GM12878 (cell line): ENCODE measurements around the gene BMP8B. TPM values are rescaled to one million over a fixed set of nuclear protein-coding genes. Genes with fewer than 3 reads are reported as not detected.

ENCODE experiments used
- ATAC-seq: fragments of 200-7000 bp; cut with Tn5 transposase; 3 replicates; pipeline ENCODE4 v1.9.1; 2020; ENCODE audit warnings: mild to moderate bottlenecking, moderate library complexity
- BruUV-seq: library from RNA; stranded (reverse); fragments of 400-500 nt; replicated peaks from 2 replicates; lab custom pipeline; 2021; lab: Mats Ljungman, UMichigan
- CTCF ChIA-PET: fragments of 300-600 bp; sonication (Branson Sonifier 250); formaldehyde crosslinking; extraction: SDS; loops from one replicate; lab custom pipeline; 2021; ENCODE audit warnings: inconsistent platforms; lab: Yijun Ruan, JAX
- POLR2A ChIA-PET: fragments of 350-600 bp; formaldehyde crosslinking; extraction: SDS; loops from one replicate; lab custom pipeline; 2021; ENCODE audit warnings: inconsistent platforms; lab: Charles Lee
- RAD21 ChIA-PET: fragments of 300-600 bp; sonication (Branson Sonifier 250); formaldehyde crosslinking; loops from one replicate; lab custom pipeline; 2023; ENCODE audit warnings: antibody characterized with exemption; ENCODE audit not compliant: unreplicated experiment; lab: Charles Lee
- SMC1A ChIA-PET: fragments of 300-600 bp; sonication (Branson Sonifier 250); formaldehyde crosslinking; loops from one replicate; lab custom pipeline; 2023; ENCODE audit not compliant: unreplicated experiment, uncharacterized antibody; lab: Charles Lee
- DNase-seq: peaks from one replicate; pipeline ENCODE4 v3.0.0-alpha.2; 2011; ENCODE audit warnings: low read depth, low spot score
- FAIRE-seq: peaks from 3 replicates; lab custom pipeline; 2011; peaks lifted over from hg19 to GRCh38; lab: Jason Lieb, UNC
- H2AFZ ChIP-seq: 2 replicates; pipeline ENCODE4 v1.6.0; 2011; ENCODE audit warnings: low read depth, low read length, control low read depth; ENCODE audit not compliant: control insufficient read depth
- H3K27ac ChIP-seq: 2 replicates; pipeline ENCODE4 v1.5.1; 2011; ENCODE audit warnings: control low read depth; ENCODE audit not compliant: control insufficient read depth, insufficient read depth
- H3K27me3 ChIP-seq, 2 experiments: replicated peaks in 1 of 2; 2 replicates each; pipeline versions ENCODE4 v1.6.0 to v1.6.1; 2011; ENCODE audit warnings: low read length in 1 of 2; ENCODE audit not compliant: control insufficient read depth in 2 of 2, insufficient read depth in 2 of 2
- H3K36me3 ChIP-seq, 2 experiments: 2 replicates each; pipeline ENCODE4 v1.5.1; 2011; ENCODE audit warnings: low read length in 1 of 2; ENCODE audit not compliant: control insufficient read depth in 2 of 2, insufficient read depth in 2 of 2
- H3K4me1 ChIP-seq: 2 replicates; pipeline ENCODE4 v1.6.1; 2011; ENCODE audit warnings: mild to moderate bottlenecking, low read length, moderate library complexity, mixed read lengths; ENCODE audit not compliant: control insufficient read depth, insufficient read depth
- H3K4me2 ChIP-seq: 2 replicates; pipeline ENCODE4 v1.6.0; 2011; ENCODE audit warnings: control low read depth; ENCODE audit not compliant: control insufficient read depth, insufficient read depth
- H3K4me3 ChIP-seq: fragments of 200-600 bp; sonication (generic); 2 replicates; pipeline ENCODE4 v1.5.1; 2016
- H3K79me2 ChIP-seq: 2 replicates; pipeline ENCODE4 v1.6.0; 2011; ENCODE audit warnings: low read length; ENCODE audit not compliant: control insufficient read depth, insufficient read depth
- H3K9ac ChIP-seq: 2 replicates; pipeline ENCODE4 v1.8.0; 2011; ENCODE audit warnings: low read length, control low read depth, mixed read lengths; ENCODE audit not compliant: control insufficient read depth, insufficient read depth
- H3K9me3 ChIP-seq: replicated peaks from 3 replicates; pipeline ENCODE4 v1.5.1; 2011; ENCODE audit warnings: mild to moderate bottlenecking, low read length; ENCODE audit not compliant: control insufficient read depth, insufficient read depth
- H4K20me1 ChIP-seq: 2 replicates; pipeline ENCODE4 v1.6.0; 2011; ENCODE audit not compliant: control insufficient read depth, insufficient read depth
- ATF3 ChIP-seq: IDR thresholded peaks from 2 replicates; pipeline ENCODE4 v1.6.1; 2011; ENCODE audit warnings: low read depth, mild to moderate bottlenecking, low read length, moderate library complexity, borderline replicate concordance; ENCODE audit errors: extremely low read depth
- CBX5 ChIP-seq: sonication (generic); IDR thresholded peaks from 2 replicates; pipeline ENCODE4 v1.6.1; 2016; ENCODE audit warnings: low read depth, moderate library complexity, mild to moderate bottlenecking, inconsistent platforms
- DPF2 ChIP-seq: fragments of 450-650 bp; IDR thresholded peaks from 2 replicates; pipeline ENCODE4 v1.6.1; 2017; ENCODE audit warnings: mild to moderate bottlenecking
- FOXM1 ChIP-seq: IDR thresholded peaks from 2 replicates; pipeline ENCODE4 v1.6.1; 2012; ENCODE audit warnings: low read depth, mild to moderate bottlenecking, inconsistent platforms, low read length, moderate library complexity
- JUND ChIP-seq: IDR thresholded peaks from 2 replicates; pipeline ENCODE4 v1.6.1; 2012; ENCODE audit warnings: low read depth, mild to moderate bottlenecking, low read length, improper control_type of control experiment, moderate library complexity
- MLLT1 ChIP-seq: fragments of 450-650 bp; IDR thresholded peaks from 2 replicates; pipeline ENCODE4 v1.6.1; 2016; ENCODE audit warnings: mild to moderate bottlenecking
- NFIC ChIP-seq: IDR thresholded peaks from 2 replicates; pipeline ENCODE4 v1.6.1; 2012; ENCODE audit warnings: low read depth, mild to moderate bottlenecking, inconsistent platforms, low read length, moderate library complexity
- NRF1 ChIP-seq: conservative IDR thresholded peaks from 2 replicates; pipeline ENCODE4 v1.6.1; 2011; ENCODE audit warnings: mild to moderate bottlenecking, low read depth, low read length, improper control_type of control experiment
- RCOR1 ChIP-seq: conservative IDR thresholded peaks from 2 replicates; pipeline ENCODE4 v1.6.1; 2012; ENCODE audit warnings: low read depth, low read length, improper control_type of control experiment
- RELB ChIP-seq: fragments of 450-650 bp; IDR thresholded peaks from 2 replicates; pipeline ENCODE4 v1.6.1; 2017; ENCODE audit warnings: low read depth, mild to moderate bottlenecking, moderate library complexity
- SRF ChIP-seq, 2 experiments: IDR thresholded peaks; 2 replicates each; pipeline ENCODE4 v1.6.1; 2011; ENCODE audit warnings: low read depth in 2 of 2, low read length in 2 of 2, mild to moderate bottlenecking in 1 of 2, moderate library complexity in 1 of 2
- SUZ12 ChIP-seq: fragments of 200-600 bp; sonication (generic); IDR thresholded peaks from one replicate; pipeline ENCODE4 v1.6.1; 2018; ENCODE audit warnings: antibody characterized with exemption, mild to moderate bottlenecking; ENCODE audit not compliant: unreplicated experiment
- WGBS: methylation state at CpG from one replicate; pipeline ENCODE4 v1.1.6; 2016; ENCODE audit warnings: low lambda C conversion rate; ENCODE audit not compliant: insufficient replicate concordance, insufficient coverage; ENCODE audit errors: missing lambda C conversion rate; 5-methylcytosine and 5-hydroxymethylcytosine counted together
- in situ Hi-C: fragments of 300-500 bp; cut with MboI; formaldehyde crosslinking; loops from 9 replicates; pipeline ENCODE4 v1.14.3; 2018; ENCODE audit warnings: mixed read lengths
- intact Hi-C: fragments of 100-400 bp; cut with micrococcal nuclease; formaldehyde crosslinking; loops from one replicate; pipeline ENCODE4 v1.14.2; 2022; ENCODE audit not compliant: unreplicated experiment
- polyA plus RNA-seq, 11 experiments: library from polyadenylated mRNA; depleted of rRNA in 4 of 11; unstranded in 6 of 11; stranded (reverse) in 5 of 11; fragments of >200 nt; fragmentation: Nextera tagmentation in 4 of 11; fragmentation: Illumina TruSeq in 1 of 11; extraction: Ambion mirVana in 4 of 11; extraction: Trizol in 1 of 11; gene quantifications; 1 replicate in 1 of 11; 2 replicates in 10 of 11; pipeline versions ENCODE4 v1.2.1 to v1.2.3, GENCODE V29; 2011 to 2016; ENCODE audit warnings: inconsistent platforms in 2 of 11, missing spikeins in 2 of 11, low read depth in 1 of 11
- total RNA-seq, 4 experiments: library from RNA; depleted of rRNA in 3 of 4; stranded (reverse); fragments of >200 nt in 3 of 4; fragmentation: Illumina TruSeq in 1 of 4; extraction: Trizol in 1 of 4; gene quantifications; 2 replicates each; pipeline versions ENCODE4 v1.2.1 to v1.2.3, GENCODE V29; 2013 to 2021

The BMP8B gene
- total and polyA plus RNA-seq, 10 of the 15 experiments (the other 5 are each of a cell fraction or from before 2014, with no cell fraction given) = 0.09 to 1.2 (median 0.52) TPM

- H3K4me2 ChIP-seq = no peak overlapping the region
- H3K27me3 ChIP-seq = 0 out of 4 replicates have a peak, but pooled peaks cover 0 to 3% of the 10 kb centered on the region in 2 experiments
- BruUV-seq = no TSS peak
- ChIA-PET CTCF (no interaction called here), RAD21 (no interaction called here), POLR2A (no interaction called here), SMC1A (interaction anchor here (0.6 kb wide), 1 partner anchor 65 kb away, joined by 3 read pairs; no protein-coding TSS in a partner anchor)
- H3K4me1 ChIP-seq = peaks cover 6% of the 10 kb centered on the region; the same call in 1 of the 2 replicates
- in situ Hi-C loops (no loop called here), intact Hi-C loops (no loop called here)
- ATAC-seq (no peak), DNase-seq (no peak), FAIRE-seq (no peak)
- H3K36me3 ChIP-seq = no peaks in the 10 kb centered on the region
- no peaks in the 10 kb centered on the region for H4K20me1 ChIP-seq
- no peak overlapping the region for H3K4me3 ChIP-seq
- no peak overlapping the region for H2AFZ ChIP-seq
- no peak overlapping the region for H3K27ac ChIP-seq
- WGBS = 65% methylated on average over 2 of the region's 2 CpGs
- TF ChIP-seq NFIC (no peak), RCOR1 (no peak), FOXM1 (no peak), SUZ12 (no peak), CBX5 (no peak), SRF (IDR thresholded peaks at IDR 0.05; ENCODE audit: low read depth in 2 of 2, low read length in 2 of 2) (no peak)
- H3K9me3 ChIP-seq = no peaks in the 10 kb centered on the region
- no peaks in the 10 kb centered on the region for H3K79me2 ChIP-seq
- no peak overlapping the region for H3K9ac ChIP-seq
Measured at GRCh38 chr1:39791838-39792237, 3.2 kb upstream of the BMP8B start.

GRCh38 chr1:39789571-39790110 lies 976 bp upstream of the BMP8B start:
- no peak overlapping the region for H3K27ac ChIP-seq
- in situ Hi-C loops = no loop called here
- H3K36me3 ChIP-seq = no peaks in the 10 kb centered on the region
- FAIRE-seq (no peak), ATAC-seq (no peak), DNase-seq (no peak)
- no peaks in the 10 kb centered on the region for H3K79me2 ChIP-seq
- peak overlapping the region; percentile 68; the same call in 1 of the 2 replicates for H3K4me3 ChIP-seq
- no peaks in the 10 kb centered on the region for H4K20me1 ChIP-seq
- intact Hi-C loops = no loop called here
- WGBS = 75% methylated on average over 15 of the region's 15 CpGs
- ChIA-PET RAD21 (interaction anchor here (2.1 kb wide), 1 partner anchor 9 kb away, joined by 9 read pairs; no protein-coding TSS in a partner anchor), SMC1A (no interaction called here), CTCF (interaction anchor here (0.6 to 2.0 kb wide), 3 partner anchors 10 to 167 kb away, joined by 3 to 14 read pairs (median 4); no protein-coding TSS in a partner anchor), POLR2A (interaction anchor here (1.1 to 1.3 kb wide), 2 partner anchors 8 to 9 kb away, joined by 3 read pairs; no protein-coding TSS in a partner anchor)
- H3K4me2 ChIP-seq = peak overlapping the region; percentile 97
- BruUV-seq = no TSS peak
- peak overlapping the region; percentile 81 for H2AFZ ChIP-seq
- no peaks in the 10 kb centered on the region for H3K9me3 ChIP-seq
- no peak for TF ChIP-seq JUND
- no peak for TF ChIP-seq NRF1
- no peak for TF ChIP-seq DPF2
- TF ChIP-seq MLLT1 = 0 out of 2 replicates have a peak, but pooled peaks have one; percentile 34
- no peak for TF ChIP-seq RELB
- TF ChIP-seq ATF3 = no peak
- H3K9ac ChIP-seq = peak overlapping the region; percentile 24; the same call in 1 of the 2 replicates
- H3K4me1 ChIP-seq = peaks cover 11% of the 10 kb centered on the region
- 0 out of 4 replicates have a peak, but pooled peaks cover 0 to 3% of the 10 kb centered on the region in 2 experiments for H3K27me3 ChIP-seq
